IMR-90 (cell line): Measurements from ENCODE around the gene ABCA4. TPM values are rescaled to one million over a fixed set of nuclear protein-coding genes. Genes with fewer than 3 reads are reported as not detected.

Experiments used
- ATAC-seq: fragments of 200-7000 bp; cut with Tn5 transposase; 2 replicates; pipeline ENCODE4 v1.9.1; 2020; ENCODE audit warnings: low read depth, mild to moderate bottlenecking, moderate library complexity
- BruUV-seq: library from RNA; stranded (reverse); fragments of 400-500 nt; replicated peaks from 2 replicates; lab custom pipeline; 2021; lab: Mats Ljungman, UMichigan
- CTCF ChIA-PET: fragments of 300-600 bp; formaldehyde crosslinking; extraction: SDS; loops from one replicate; lab custom pipeline; 2021; ENCODE audit warnings: antibody characterized with exemption; lab: Yijun Ruan, JAX
- POLR2A ChIA-PET: fragments of 300-600 bp; sonication (Branson Sonifier 250); formaldehyde crosslinking; loops from one replicate; lab custom pipeline; 2022; ENCODE audit warnings: antibody characterized with exemption; ENCODE audit not compliant: unreplicated experiment; lab: Charles Lee
- DNase-seq: peaks from one replicate; pipeline ENCODE4 v3.0.0; 2013
- H2AFZ ChIP-seq: replicated peaks from 2 replicates; pipeline ENCODE3; 2013; ENCODE audit warnings: low read length, mild to moderate bottlenecking; ENCODE audit not compliant: poor library complexity
- H2AK5ac ChIP-seq: 2 replicates; pipeline ENCODE4 v1.6.1; 2013; ENCODE audit warnings: low read depth, low read length, inconsistent platforms
- H2AK9ac ChIP-seq: replicated peaks from 2 replicates; pipeline ENCODE3; 2013; ENCODE audit warnings: mild to moderate bottlenecking, low read depth, low read length, moderate library complexity; ENCODE audit not compliant: poor library complexity
- H2BK120ac ChIP-seq: 2 replicates; pipeline ENCODE4 v1.6.1; 2013; ENCODE audit warnings: low read depth, low read length, inconsistent platforms
- H2BK15ac ChIP-seq: 3 replicates; pipeline ENCODE4 v1.6.1; 2013; ENCODE audit warnings: low read depth, low read length, inconsistent platforms
- H2BK20ac ChIP-seq: 2 replicates; pipeline ENCODE4 v1.6.1; 2013; ENCODE audit warnings: low read depth, mild to moderate bottlenecking, inconsistent platforms, low read length, moderate library complexity
- H2BK5ac ChIP-seq: 2 replicates; pipeline ENCODE4 v1.6.1; 2013; ENCODE audit warnings: mild to moderate bottlenecking, low read depth, low read length, inconsistent platforms; ENCODE audit not compliant: poor library complexity, severe bottlenecking
- H3K14ac ChIP-seq: replicated peaks from 2 replicates; pipeline ENCODE4 v1.6.1; 2013; ENCODE audit warnings: low read depth, low read length, inconsistent platforms
- H3K18ac ChIP-seq: 2 replicates; pipeline ENCODE4 v1.6.1; 2013; ENCODE audit warnings: low read depth, low read length, control low read depth
- H3K23ac ChIP-seq: 2 replicates; pipeline ENCODE4 v1.6.1; 2013; ENCODE audit warnings: low read depth, low read length, inconsistent platforms
- H3K27ac ChIP-seq: 2 replicates; pipeline ENCODE4 v1.5.1; 2013; ENCODE audit warnings: mild to moderate bottlenecking, control low read depth, low read length; ENCODE audit not compliant: insufficient read depth
- H3K27me3 ChIP-seq: 2 replicates; pipeline ENCODE4 v1.6.1; 2013; ENCODE audit warnings: low read length; ENCODE audit not compliant: control insufficient read depth, insufficient read depth
- H3K36me3 ChIP-seq: 2 replicates; pipeline ENCODE4 v1.6.1; 2013; ENCODE audit warnings: low read length, mixed read lengths; ENCODE audit not compliant: control insufficient read depth, insufficient read depth
- H3K4ac ChIP-seq: 2 replicates; pipeline ENCODE4 v1.6.1; 2013; ENCODE audit warnings: low read depth, low read length, inconsistent platforms
- H3K4me1 ChIP-seq: 2 replicates; pipeline ENCODE4 v1.6.1; 2013; ENCODE audit warnings: low read length, mixed read lengths; ENCODE audit not compliant: control insufficient read depth, insufficient read depth
- H3K4me2 ChIP-seq: 2 replicates; pipeline ENCODE4 v1.6.1; 2013; ENCODE audit warnings: low read depth, mild to moderate bottlenecking, control low read depth, low read length, moderate library complexity
- H3K4me3 ChIP-seq: 2 replicates; pipeline ENCODE4 v1.5.1; 2013; ENCODE audit warnings: low read depth, mild to moderate bottlenecking, control low read depth, low read length, moderate library complexity; ENCODE audit not compliant: insufficient read depth
- H3K56ac ChIP-seq: 2 replicates; pipeline ENCODE4 v1.6.1; 2013; ENCODE audit warnings: low read length, inconsistent platforms; ENCODE audit not compliant: insufficient read depth; ENCODE audit errors: extremely low read depth
- H3K79me1 ChIP-seq, 2 experiments: 2 replicates each; pipeline ENCODE4 v1.6.1; 2013; ENCODE audit warnings: low read length in 2 of 2, inconsistent platforms in 1 of 2, low read depth in 1 of 2
- H3K9ac ChIP-seq: 2 replicates; pipeline ENCODE4 v1.6.1; 2013; ENCODE audit warnings: low read depth, low read length, control low read depth
- H3K9me1 ChIP-seq: 2 replicates; pipeline ENCODE4 v1.6.1; 2013; ENCODE audit warnings: low read length, inconsistent platforms; ENCODE audit not compliant: insufficient read depth
- H3K9me3 ChIP-seq: 2 replicates; pipeline ENCODE4 v1.6.1; 2013; ENCODE audit warnings: low read length; ENCODE audit not compliant: control insufficient read depth, insufficient read depth
- H4K20me1 ChIP-seq: 2 replicates; pipeline ENCODE4 v1.6.1; 2013; ENCODE audit warnings: low read length, inconsistent platforms; ENCODE audit not compliant: insufficient read depth
- H4K5ac ChIP-seq: 2 replicates; pipeline ENCODE4 v1.6.1; 2013; ENCODE audit warnings: mild to moderate bottlenecking, low read depth, low read length, control low read depth
- H4K8ac ChIP-seq, 2 experiments: 2 replicates each; pipeline ENCODE4 v1.6.1; 2013; ENCODE audit warnings: low read depth in 2 of 2, low read length in 2 of 2, control low read depth in 1 of 2, inconsistent platforms in 1 of 2
- H4K91ac ChIP-seq: 2 replicates; pipeline ENCODE4 v1.6.1; 2013; ENCODE audit warnings: low read depth, low read length, inconsistent platforms; ENCODE audit not compliant: insufficient read depth
- POLR2A ChIP-seq: IDR thresholded peaks from 2 replicates; pipeline ENCODE4 v1.6.1; 2012; ENCODE audit warnings: mild to moderate bottlenecking, low read depth, low read length
- RFX5 ChIP-seq: IDR thresholded peaks from 2 replicates; pipeline ENCODE4 v1.8.0; 2012; ENCODE audit warnings: low read depth, mild to moderate bottlenecking, low read length, moderate library complexity
- SMC3 ChIP-seq: fragments of 150-350 bp; IDR thresholded peaks from 2 replicates; pipeline ENCODE4 v1.6.1; 2016; ENCODE audit warnings: low read depth, mild to moderate bottlenecking, antibody characterized with exemption, low read length, moderate library complexity
- WGBS, 2 experiments: methylation state at CpG; one replicate each; pipeline versions ENCODE4 v1.1.5 to v1.1.7; 2013; ENCODE audit warnings: missing lambda C conversion rate in 2 of 2; ENCODE audit not compliant: insufficient read length in 1 of 2; ENCODE audit errors: extremely low coverage in 2 of 2; 5-methylcytosine and 5-hydroxymethylcytosine counted together
- dilution Hi-C: fragments of 300-500 bp; cut with HindIII; formaldehyde crosslinking; loops from one replicate; pipeline ENCODE4 v1.14.3; 2018; ENCODE audit warnings: low sequenced_read_pairs; ENCODE audit not compliant: unreplicated experiment
- in situ Hi-C: fragments of 300-500 bp; cut with MboI; formaldehyde crosslinking; loops from 3 replicates; pipeline ENCODE4 v1.14.3; 2019; ENCODE audit warnings: low sequenced_read_pairs, inconsistent platforms, mixed read lengths
- intact Hi-C: fragments of 100-400 bp; cut with micrococcal nuclease; formaldehyde crosslinking; loops from 2 replicates; pipeline ENCODE4 v1.10.0; 2022
- polyA plus RNA-seq, 3 experiments: library from polyadenylated mRNA; depleted of rRNA; stranded (reverse); fragments of >200 nt; gene quantifications; 2 replicates each; pipeline ENCODE4 v1.2.3, GENCODE V29; 2012; ENCODE audit warnings: low replicate concordance in 1 of 3
- total RNA-seq: library from RNA; depleted of rRNA; stranded (reverse); fragments of >200 nt; gene quantifications from 2 replicates; pipeline ENCODE4 v1.2.3, GENCODE V29; 2012

The ABCA4 gene
- total and polyA plus RNA-seq, 2 of the 4 experiments (the other 2 are of a cell fraction), result under 0.01 to 0.36 TPM

DNA sequence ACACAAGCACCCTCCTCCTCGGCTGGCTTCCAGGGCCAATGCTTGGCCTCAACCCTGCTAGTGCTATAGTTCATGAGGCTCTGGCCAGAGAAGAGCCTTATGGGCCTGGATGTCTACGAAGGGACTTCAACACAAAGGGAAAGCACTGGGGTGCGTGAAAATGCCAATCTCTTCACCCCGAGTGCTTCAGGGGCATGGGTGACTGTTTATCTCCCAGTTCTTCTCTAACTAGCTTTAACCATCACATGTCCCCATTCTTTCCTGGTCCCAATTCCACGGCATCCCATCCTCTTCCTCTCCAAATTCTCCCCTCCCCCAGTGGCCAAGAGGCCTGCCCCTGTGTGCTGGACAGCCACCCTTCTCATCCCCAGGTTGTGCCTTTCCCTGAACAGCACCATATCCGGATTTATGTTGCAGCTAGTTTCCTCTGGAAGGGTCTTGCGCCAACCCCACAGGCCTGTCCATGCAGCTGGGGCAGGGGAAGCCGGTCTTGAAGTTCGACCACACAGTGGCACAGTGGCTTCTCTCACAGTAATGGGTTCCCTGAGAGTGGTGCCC, 16.7 kb downstream of the ABCA4 start:
- no peaks in the 10 kb centered on the region for H3K9me1 ChIP-seq
- intact Hi-C loops, result no loop called here
- no peak overlapping the region for H2BK5ac ChIP-seq
- H4K8ac ChIP-seq, result no peak overlapping the region
- no peak overlapping the region for H3K4me2 ChIP-seq
- H2AK9ac ChIP-seq, result peak overlapping the region; percentile 91
- H3K56ac ChIP-seq, result no peak overlapping the region
- POLR2A ChIA-PET, result no interaction called here
- no peaks in the 10 kb centered on the region; the same call in 1 of the 2 replicates for H3K4me1 ChIP-seq
- H2AK5ac ChIP-seq, result no peak overlapping the region
- no peaks in the 10 kb centered on the region for H3K36me3 ChIP-seq
- no peak for ATAC-seq
- H2BK15ac ChIP-seq, result no peak overlapping the region
- H3K27ac ChIP-seq, result no peak overlapping the region
- no peak overlapping the region for H2BK20ac ChIP-seq
- H3K4ac ChIP-seq, result no peak overlapping the region
- in situ Hi-C loops, result no loop called here
- H3K14ac ChIP-seq, result no peak overlapping the region
- peaks cover 17% of the 10 kb centered on the region for H3K27me3 ChIP-seq
- TF ChIP-seq SMC3, result no peak
- TF ChIP-seq POLR2A, result no peak
- TF ChIP-seq RFX5, result no peak
- no peaks in the 10 kb centered on the region for H3K79me1 ChIP-seq
- H3K18ac ChIP-seq, result no peak overlapping the region
- CTCF ChIA-PET, result interaction anchor here (0.9 kb wide), 1 partner anchor 58 kb away, joined by 3 read pairs; no protein-coding TSS in a partner anchor
- no peak overlapping the region for H2BK120ac ChIP-seq
- H3K9ac ChIP-seq, result no peak overlapping the region
- dilution Hi-C loops, result no loop called here
- no peak overlapping the region for H3K4me3 ChIP-seq
- H3K23ac ChIP-seq, result no peak overlapping the region
- H2AFZ ChIP-seq, result no peak overlapping the region
- DNase-seq, result no peak
- H4K91ac ChIP-seq, result no peak overlapping the region
- H3K9me3 ChIP-seq, result no peaks in the 10 kb centered on the region
- no TSS peak for BruUV-seq
- WGBS, 2 experiments, result 85% methylated on average over 6 of the region's 9 CpGs; no CpG with 5 or more reads in 1 of the 2 experiments
- H4K20me1 ChIP-seq, result no peaks in the 10 kb centered on the region
- H4K5ac ChIP-seq, result no peak overlapping the region
